SK-N-MC (cell line): Measurements from ENCODE around the gene TYW1B.
"Not testable (repeated sequence)": the region's sequence is repeated elsewhere in the genome, so short reads cannot be mapped to it uniquely, and the experiment has no call there.

Experiments used
- EZH2 ChIP-seq: fragments of 200-600 bp; sonication (generic); IDR thresholded peaks from one replicate; pipeline ENCODE4 v1.6.1; 2017; ENCODE audit warnings: antibody characterized with exemption
- FOXP2 ChIP-seq: optimal IDR thresholded peaks from 2 replicates; pipeline ENCODE3; 2011; ENCODE audit warnings: mild to moderate bottlenecking, moderate library complexity; ENCODE audit not compliant: insufficient read depth; ENCODE audit errors: extremely low read length, control extremely low read depth
- POLR2AphosphoS5 ChIP-seq: IDR thresholded peaks from 2 replicates; pipeline ENCODE4 v1.6.1; 2012; ENCODE audit warnings: mild to moderate bottlenecking, low read depth, low read length, borderline replicate concordance

DNA sequence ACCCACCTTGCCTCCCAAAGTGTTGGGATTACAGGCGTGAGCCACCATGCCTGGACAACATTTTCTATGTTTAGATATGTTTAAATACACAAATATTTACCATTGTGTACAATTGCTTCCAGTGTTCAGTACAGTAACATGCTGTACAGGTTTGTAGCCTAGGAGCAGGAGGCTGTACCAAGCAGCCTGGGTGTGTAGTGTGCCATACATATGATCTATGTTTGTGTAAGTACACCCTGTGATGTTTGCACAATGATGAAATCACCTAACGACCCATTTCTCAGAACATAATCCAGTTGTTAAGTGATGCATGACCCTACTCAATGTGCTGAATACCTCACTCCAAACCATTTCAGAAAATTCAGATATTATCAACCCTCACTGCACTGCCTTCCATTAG is 24.9 kb upstream of the TYW1B start:
- TF ChIP-seq EZH2, POLR2AphosphoS5, FOXP2: not testable (repeated sequence)
